Measurements from ENCODE around the gene ALDH1A3.

- TF ChIP-seq CTCF (IDR thresholded peaks at IDR 0.05), result no peak
- TF ChIP-seq POLR2AphosphoS5 (IDR thresholded peaks at IDR 0.05), result no peak
- no peak for TF ChIP-seq POLR2A (IDR thresholded peaks at IDR 0.05)
These were observed 61.2 kb downstream of the ALDH1A3 start for GRCh38 chr15:100940767-100941379.

Data from stomach (tissue), 4 donors.